ENCODE results near the gene RAB1B.
"Not testable (repeated sequence)": the region's sequence is repeated elsewhere in the genome, so short reads cannot be mapped to it uniquely, and the experiment has no call there.

RAB1B gene

GRCh38 chr11:66318600-66318970 is 50.1 kb downstream of the RAB1B start:
- no peak overlapping the region for H3K4me3 Mint-ChIP-seq
- peaks cover 4% of the 10 kb centered on the region for H3K36me3 Mint-ChIP-seq (ENCODE audit: low read depth)
- peaks cover 28% of the 10 kb centered on the region for H3K4me1 Mint-ChIP-seq (ENCODE audit: low read depth)
- peak overlapping the region; percentile 50 for H3K27ac Mint-ChIP-seq
- H3K27me3 Mint-ChIP-seq (ENCODE audit: low read depth) = peaks cover 7% of the 10 kb centered on the region
- H3K9me3 Mint-ChIP-seq = no peaks in the 10 kb centered on the region

DNA sequence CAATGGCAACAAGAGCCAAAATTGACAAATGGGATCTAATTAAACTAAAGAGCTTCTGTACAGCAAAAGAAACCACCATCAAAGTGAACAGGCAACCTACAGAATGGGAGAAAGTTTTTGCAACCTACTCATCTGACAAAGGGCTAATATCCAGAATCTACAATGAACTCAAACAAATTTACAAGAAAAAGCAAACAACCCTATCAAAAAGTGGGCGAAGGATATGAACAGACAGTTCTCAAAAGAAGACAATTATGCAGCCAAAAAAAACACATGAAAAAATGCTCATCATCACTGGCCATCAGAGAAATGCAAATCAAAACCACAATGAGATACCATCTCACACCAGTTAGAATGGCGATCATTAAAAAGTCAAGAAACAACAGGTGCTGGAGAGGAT is 51.9 kb downstream of the RAB1B start:
- H3K9me3 Mint-ChIP-seq; H3K27ac Mint-ChIP-seq; H3K4me3 Mint-ChIP-seq; H3K27me3 Mint-ChIP-seq (ENCODE audit: low read depth); H3K36me3 Mint-ChIP-seq (ENCODE audit: low read depth): not testable (repeated sequence)
- H3K4me1 Mint-ChIP-seq (ENCODE audit: low read depth) = peaks cover 22% of the 10 kb centered on the region

GRCh38 chr11:66320748-66321147 is 52.3 kb downstream of the RAB1B start:
- H3K4me3 Mint-ChIP-seq; H3K27me3 Mint-ChIP-seq (ENCODE audit: low read depth); H3K36me3 Mint-ChIP-seq (ENCODE audit: low read depth); H3K9me3 Mint-ChIP-seq; H3K27ac Mint-ChIP-seq: not testable (repeated sequence)
- H3K4me1 Mint-ChIP-seq (ENCODE audit: low read depth) = peaks cover 25% of the 10 kb centered on the region

DNA sequence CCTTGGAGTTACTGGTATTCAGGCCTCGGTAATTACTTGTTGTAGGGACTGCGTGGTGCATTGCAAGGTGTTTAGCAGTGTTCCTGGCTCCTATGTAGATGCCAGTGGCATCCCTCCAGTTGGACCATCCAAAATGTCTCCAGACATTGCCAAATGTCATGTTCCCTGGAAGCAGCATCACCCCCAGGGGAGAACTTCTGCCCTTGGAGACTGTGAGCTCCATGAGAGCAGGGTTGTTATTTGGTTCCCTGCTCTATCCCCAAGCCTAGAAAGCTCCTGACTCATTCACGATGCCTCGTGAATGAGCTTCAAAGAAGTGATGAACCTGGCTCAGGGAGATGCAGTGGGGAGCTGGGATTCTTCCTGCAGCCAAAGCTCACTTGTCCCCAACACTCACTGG is 53.2 kb downstream of the RAB1B start:
- Mint-ChIP-seq H3K27ac (no peak overlapping the region), H3K9me3 (no peaks in the 10 kb centered on the region), H3K36me3 (ENCODE audit: low read depth) (peaks cover 4% of the 10 kb centered on the region), H3K4me3 (no peak overlapping the region), H3K4me1 (ENCODE audit: low read depth) (peaks cover 31% of the 10 kb centered on the region), H3K27me3 (ENCODE audit: low read depth) (peaks cover 3% of the 10 kb centered on the region)

GRCh38 chr11:66322732-66323427 is 54.4 kb downstream of the RAB1B start:
- Mint-ChIP-seq H3K4me1 (ENCODE audit: low read depth) (peaks cover 34% of the 10 kb centered on the region), H3K9me3 (no peaks in the 10 kb centered on the region), H3K36me3 (ENCODE audit: low read depth) (peaks cover 4% of the 10 kb centered on the region), H3K27me3 (ENCODE audit: low read depth) (peaks cover 3% of the 10 kb centered on the region), H3K4me3 (no peak overlapping the region), H3K27ac (no peak overlapping the region)

DNA sequence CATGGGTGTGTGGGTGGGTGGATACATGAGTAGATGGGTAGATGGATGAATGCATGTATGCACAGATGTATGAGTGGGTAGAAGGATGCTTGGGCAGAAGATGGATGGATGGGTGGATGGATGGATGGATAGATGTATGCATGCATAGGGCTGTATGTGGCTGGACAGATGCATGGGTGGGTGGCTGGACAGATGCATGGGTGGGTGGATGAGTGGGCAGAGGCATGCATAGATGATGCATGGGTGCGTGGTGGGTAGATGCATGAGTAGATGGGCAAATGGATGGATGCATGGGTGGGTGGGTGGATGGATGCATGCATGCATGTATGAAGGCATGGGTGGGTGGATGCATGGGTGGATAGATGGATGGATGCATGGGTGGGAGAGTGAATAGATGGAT is 55.2 kb downstream of the RAB1B start:
- Mint-ChIP-seq H3K27ac (no peak overlapping the region), H3K36me3 (ENCODE audit: low read depth) (peaks cover 3% of the 10 kb centered on the region), H3K4me3 (no peak overlapping the region)

GRCh38 chr11:66324664-66325063 is 56.2 kb downstream of the RAB1B start:
- no peaks in the 10 kb centered on the region for H3K9me3 Mint-ChIP-seq

More for the DNA sequence above, 55.2 kb downstream of the RAB1B start:
- H3K27me3 Mint-ChIP-seq (ENCODE audit: low read depth) = peaks cover 2% of the 10 kb centered on the region
- no peaks in the 10 kb centered on the region for H3K9me3 Mint-ChIP-seq
- H3K4me1 Mint-ChIP-seq (ENCODE audit: low read depth) = peaks cover 33% of the 10 kb centered on the region

GRCh38 chr11:66325263-66325671 is 56.8 kb downstream of the RAB1B start:
- H3K9me3 Mint-ChIP-seq = no peaks in the 10 kb centered on the region
- no peak overlapping the region for H3K27ac Mint-ChIP-seq
- H3K27me3 Mint-ChIP-seq (ENCODE audit: low read depth) = no peaks in the 10 kb centered on the region
- H3K4me1 Mint-ChIP-seq (ENCODE audit: low read depth) = peaks cover 28% of the 10 kb centered on the region
- H3K4me3 Mint-ChIP-seq = no peak overlapping the region
- H3K36me3 Mint-ChIP-seq (ENCODE audit: low read depth) = peaks cover under 1% of the 10 kb centered on the region

More at GRCh38 chr11:66324664-66325063, 56.2 kb downstream of the RAB1B start:
- H3K4me3 Mint-ChIP-seq = no peak overlapping the region
- peak overlapping the region; percentile 13 for H3K27ac Mint-ChIP-seq
- H3K27me3 Mint-ChIP-seq (ENCODE audit: low read depth) = no peaks in the 10 kb centered on the region
- peaks cover 1% of the 10 kb centered on the region for H3K36me3 Mint-ChIP-seq (ENCODE audit: low read depth)
- H3K4me1 Mint-ChIP-seq (ENCODE audit: low read depth) = peaks cover 28% of the 10 kb centered on the region

DNA sequence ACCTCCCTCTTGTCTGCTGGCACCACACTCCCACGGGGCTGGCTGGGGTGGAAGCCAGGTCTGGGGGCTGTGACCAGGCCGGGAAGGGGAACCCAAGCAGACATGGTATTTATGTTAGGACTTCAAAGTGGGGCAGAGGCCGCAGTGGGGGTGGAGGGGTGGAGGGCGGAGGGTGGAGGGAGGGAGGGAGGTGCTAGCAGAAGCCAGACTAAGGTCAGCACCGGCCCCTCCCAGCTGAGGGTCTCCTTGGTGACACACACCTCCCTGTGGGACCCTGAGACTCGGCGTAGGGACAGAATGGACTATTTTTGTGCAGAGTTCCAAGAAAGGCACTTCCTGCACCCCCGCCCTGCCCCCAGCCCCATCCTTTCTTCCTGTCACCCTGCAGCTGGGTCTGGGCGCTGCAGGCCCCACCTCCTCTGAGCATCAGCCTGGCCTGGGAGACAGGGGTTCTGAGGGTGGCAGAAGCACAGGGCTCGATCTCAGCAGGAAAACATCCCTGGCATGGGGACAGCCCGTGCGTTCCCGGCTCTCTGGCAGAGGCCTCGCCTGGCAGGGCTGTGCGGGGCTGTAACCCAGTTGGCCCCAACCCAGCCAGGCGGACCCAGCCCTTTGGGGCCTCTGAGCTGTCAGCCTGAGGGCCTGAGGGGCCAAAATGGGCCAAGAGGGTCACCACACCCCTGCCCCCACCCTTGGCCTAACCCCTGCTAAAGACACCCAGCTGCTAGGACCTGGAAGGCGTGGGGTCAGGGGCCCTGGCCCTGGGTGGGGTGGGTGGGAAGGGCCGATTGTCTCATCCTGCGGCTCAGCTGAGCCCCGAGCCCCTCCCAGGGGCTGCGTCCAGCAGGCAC is 58.0 kb downstream of the RAB1B start:
- Mint-ChIP-seq H3K9me3 (no peaks in the 10 kb centered on the region), H3K36me3 (ENCODE audit: low read depth) (no peaks in the 10 kb centered on the region), H3K4me1 (ENCODE audit: low read depth) (peaks cover 28% of the 10 kb centered on the region), H3K27me3 (ENCODE audit: low read depth) (no peaks in the 10 kb centered on the region), H3K27ac (peak overlapping the region; percentile 86), H3K4me3 (no peak overlapping the region)

All from T-helper 1 cell treated with Interleukin-12 subunit alpha and Interleukin-12 subunit beta and Interleukin-4 antibody, amounts not matched to agents 30 μg/mL and 1 μg/mL, for 36 hours (primary cell).